ENCODE results near the gene SP3.

Gene SP3

GRCh38 chr2:173962583-173963110 is 2.5 kb downstream of the SP3 start:
- H3K4me3 ChIP-seq (ENCODE audit: low read length) = peak overlapping the region; percentile 63
- no peak for DNase-seq (ENCODE audit: low read depth)
- TF ChIP-seq, protein P1, sequence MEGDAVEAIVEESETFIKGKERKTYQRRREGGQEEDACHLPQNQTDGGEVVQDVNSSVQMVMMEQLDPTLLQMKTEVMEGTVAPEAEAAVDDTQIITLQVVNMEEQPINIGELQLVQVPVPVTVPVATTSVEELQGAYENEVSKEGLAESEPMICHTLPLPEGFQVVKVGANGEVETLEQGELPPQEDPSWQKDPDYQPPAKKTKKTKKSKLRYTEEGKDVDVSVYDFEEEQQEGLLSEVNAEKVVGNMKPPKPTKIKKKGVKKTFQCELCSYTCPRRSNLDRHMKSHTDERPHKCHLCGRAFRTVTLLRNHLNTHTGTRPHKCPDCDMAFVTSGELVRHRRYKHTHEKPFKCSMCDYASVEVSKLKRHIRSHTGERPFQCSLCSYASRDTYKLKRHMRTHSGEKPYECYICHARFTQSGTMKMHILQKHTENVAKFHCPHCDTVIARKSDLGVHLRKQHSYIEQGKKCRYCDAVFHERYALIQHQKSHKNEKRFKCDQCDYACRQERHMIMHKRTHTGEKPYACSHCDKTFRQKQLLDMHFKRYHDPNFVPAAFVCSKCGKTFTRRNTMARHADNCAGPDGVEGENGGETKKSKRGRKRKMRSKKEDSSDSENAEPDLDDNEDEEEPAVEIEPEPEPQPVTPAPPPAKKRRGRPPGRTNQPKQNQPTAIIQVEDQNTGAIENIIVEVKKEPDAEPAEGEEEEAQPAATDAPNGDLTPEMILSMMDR (conservative IDR thresholded peaks at IDR 0.05; ENCODE audit: low read length) = no peak

- TF ChIP-seq, protein P1 (conservative IDR thresholded peaks at IDR 0.05; ENCODE audit: low read length) = no peak
- H3K4me3 ChIP-seq (ENCODE audit: low read length) = peak overlapping the region; percentile 63
- DNase-seq (ENCODE audit: low read depth) = no peak
These were observed 3.1 kb downstream of the SP3 start for GRCh38 chr2:173962031-173962430.

GRCh38 chr2:173961346-173961705 is 3.8 kb downstream of the SP3 start:
- TF ChIP-seq, protein P1 (conservative IDR thresholded peaks at IDR 0.05; ENCODE audit: low read length) = no peak
- no peak for DNase-seq (ENCODE audit: low read depth)
- H3K4me3 ChIP-seq (ENCODE audit: low read length) = no peak overlapping the region

DNA sequence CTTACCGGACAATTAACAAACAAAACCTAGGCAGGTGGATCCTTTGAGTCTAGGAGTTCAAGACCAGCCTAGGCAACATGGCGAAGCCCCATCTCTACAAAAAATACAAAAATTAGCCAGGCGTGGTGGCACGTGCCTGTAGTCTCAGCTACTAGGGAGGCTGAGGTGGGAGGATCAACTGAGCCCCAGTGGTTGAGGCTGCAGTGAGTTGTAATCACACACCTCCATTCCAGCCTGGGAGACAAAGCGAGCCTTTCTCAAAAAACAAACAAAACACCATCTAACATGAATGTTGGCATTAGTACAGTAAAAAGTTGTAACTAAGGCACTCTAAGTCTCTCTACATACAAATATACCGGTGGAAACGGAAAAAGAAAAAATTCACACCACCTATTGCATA is 5.3 kb downstream of the SP3 start:
- H3K4me3 ChIP-seq (ENCODE audit: low read length) = no peak overlapping the region
- DNase-seq (ENCODE audit: low read depth) = no peak
- TF ChIP-seq, protein P1 (conservative IDR thresholded peaks at IDR 0.05; ENCODE audit: low read length) = no peak

- TF ChIP-seq, protein P1 (conservative IDR thresholded peaks at IDR 0.05; ENCODE audit: low read length) = no peak
- H3K4me3 ChIP-seq (ENCODE audit: low read length) = no peak overlapping the region
- no peak for DNase-seq (ENCODE audit: low read depth)
These were observed 5.8 kb downstream of the SP3 start for GRCh38 chr2:173959358-173959884.

GRCh38 chr2:173958198-173958846 is 6.9 kb downstream of the SP3 start:
- TF ChIP-seq, protein P1 (conservative IDR thresholded peaks at IDR 0.05; ENCODE audit: low read length) = no peak
- no peak overlapping the region for H3K4me3 ChIP-seq (ENCODE audit: low read length)

GRCh38 chr2:173957517-173957916 is 7.7 kb downstream of the SP3 start:
- TF ChIP-seq, protein P1 (conservative IDR thresholded peaks at IDR 0.05; ENCODE audit: low read length) = no peak
- H3K4me3 ChIP-seq (ENCODE audit: low read length) = no peak overlapping the region
- DNase-seq (ENCODE audit: low read depth) = no peak

More at GRCh38 chr2:173958198-173958846, 6.9 kb downstream of the SP3 start:
- DNase-seq (ENCODE audit: low read depth) = no peak

All from AG10803 (cell line).